Thyroid gland (tissue), 4 donors: ENCODE results near the gene PCDHGA2.
"Not testable (repeated sequence)": the region's sequence is repeated elsewhere in the genome, so short reads cannot be mapped to it uniquely, and the experiment has no call there.

Source experiments
- POLR2A ChIP-seq, 2 donors: fragments of 450-650 bp; IDR thresholded peaks; one replicate each; pipeline ENCODE4 v1.6.1; 2017; ENCODE audit warnings: antibody characterized with exemption in 2 of 2, mild to moderate bottlenecking in 2 of 2, moderate library complexity in 1 of 2
- TF ChIP-seq, protein P1 (sequence below), 6 experiments: fragments of 200-600 bp in 3 of 6; fragments of 450-650 bp in 3 of 6; sonication (generic) in 3 of 6; IDR thresholded peaks; one replicate each; pipeline ENCODE4 v1.5.1; 2016 to 2019; ENCODE audit warnings: antibody characterized with exemption in 6 of 6, mild to moderate bottlenecking in 2 of 6, inconsistent platforms in 1 of 6, moderate library complexity in 1 of 6

DNA sequence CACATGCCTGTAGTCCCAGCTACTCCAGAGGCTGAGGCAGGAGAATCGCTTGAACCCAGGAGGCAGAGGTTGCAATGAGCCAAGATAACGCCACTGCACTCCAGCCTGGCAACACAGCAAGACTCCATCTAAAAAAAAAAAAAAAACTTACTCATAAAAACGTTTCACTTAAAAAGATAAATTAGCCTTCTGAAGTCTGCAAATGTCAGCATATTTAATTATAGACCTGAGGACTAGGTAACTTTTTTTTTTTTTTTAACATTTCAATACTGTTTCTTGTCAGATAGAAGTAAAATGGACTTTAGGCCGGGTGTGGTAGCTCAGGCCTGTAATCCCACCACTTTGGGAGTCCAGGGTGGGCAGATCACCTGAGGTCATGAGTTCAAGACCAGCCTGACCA, 21.6 kb upstream of the PCDHGA2 start:
- TF ChIP-seq, protein P1, sequence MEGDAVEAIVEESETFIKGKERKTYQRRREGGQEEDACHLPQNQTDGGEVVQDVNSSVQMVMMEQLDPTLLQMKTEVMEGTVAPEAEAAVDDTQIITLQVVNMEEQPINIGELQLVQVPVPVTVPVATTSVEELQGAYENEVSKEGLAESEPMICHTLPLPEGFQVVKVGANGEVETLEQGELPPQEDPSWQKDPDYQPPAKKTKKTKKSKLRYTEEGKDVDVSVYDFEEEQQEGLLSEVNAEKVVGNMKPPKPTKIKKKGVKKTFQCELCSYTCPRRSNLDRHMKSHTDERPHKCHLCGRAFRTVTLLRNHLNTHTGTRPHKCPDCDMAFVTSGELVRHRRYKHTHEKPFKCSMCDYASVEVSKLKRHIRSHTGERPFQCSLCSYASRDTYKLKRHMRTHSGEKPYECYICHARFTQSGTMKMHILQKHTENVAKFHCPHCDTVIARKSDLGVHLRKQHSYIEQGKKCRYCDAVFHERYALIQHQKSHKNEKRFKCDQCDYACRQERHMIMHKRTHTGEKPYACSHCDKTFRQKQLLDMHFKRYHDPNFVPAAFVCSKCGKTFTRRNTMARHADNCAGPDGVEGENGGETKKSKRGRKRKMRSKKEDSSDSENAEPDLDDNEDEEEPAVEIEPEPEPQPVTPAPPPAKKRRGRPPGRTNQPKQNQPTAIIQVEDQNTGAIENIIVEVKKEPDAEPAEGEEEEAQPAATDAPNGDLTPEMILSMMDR (IDR thresholded peaks at IDR 0.05) = not testable (repeated sequence)
- not testable (repeated sequence) for TF ChIP-seq POLR2A (IDR thresholded peaks at IDR 0.05)
